ENCODE results near the gene CORIN.
A peak's percentile ranks its signal among the peaks of the same experiment; 100 is the strongest.

Gene CORIN

GRCh38 chr4:47831026-47831679 lies 6.7 kb downstream of the CORIN start:
- no peak for DNase-seq (ENCODE audit: low spot score)

- no peak for DNase-seq (ENCODE audit: low spot score)
These were observed 7.4 kb downstream of the CORIN start for GRCh38 chr4:47830265-47831025.

GRCh38 chr4:47829438-47829837 lies 8.4 kb downstream of the CORIN start:
- DNase-seq (ENCODE audit: low spot score) = no peak

GRCh38 chr4:47827343-47828047 lies 10.4 kb downstream of the CORIN start:
- DNase-seq (ENCODE audit: low spot score) = no peak

GRCh38 chr4:47824840-47825239 lies 13.0 kb downstream of the CORIN start:
- DNase-seq (ENCODE audit: low spot score) = no peak

GRCh38 chr4:47819178-47819577 lies 18.7 kb downstream of the CORIN start:
- DNase-seq (ENCODE audit: low spot score) = no peak

- DNase-seq (ENCODE audit: low spot score) = no peak
These were observed 20.6 kb downstream of the CORIN start for GRCh38 chr4:47817275-47817674.

GRCh38 chr4:47816748-47817147 lies 21.1 kb downstream of the CORIN start:
- DNase-seq (ENCODE audit: low spot score) = no peak

- DNase-seq (ENCODE audit: low spot score) = no peak
These were observed 23.1 kb downstream of the CORIN start for GRCh38 chr4:47814618-47815295.

- no peak for DNase-seq (ENCODE audit: low spot score)
These were observed 28.1 kb downstream of the CORIN start for GRCh38 chr4:47809654-47810203.

GRCh38 chr4:47804598-47804997 lies 33.3 kb downstream of the CORIN start:
- DNase-seq (ENCODE audit: low spot score) = no peak

GRCh38 chr4:47801481-47802002 lies 36.3 kb downstream of the CORIN start:
- DNase-seq (ENCODE audit: low spot score) = no peak

GRCh38 chr4:47798165-47798564 lies 39.7 kb downstream of the CORIN start:
- DNase-seq (ENCODE audit: low spot score) = no peak

- DNase-seq (ENCODE audit: low spot score) = no peak
These were observed 45.9 kb downstream of the CORIN start for GRCh38 chr4:47791965-47792364.

- no peak for DNase-seq (ENCODE audit: low spot score)
These were observed 47.8 kb downstream of the CORIN start for GRCh38 chr4:47790105-47790504.

GRCh38 chr4:47788126-47788525 lies 49.7 kb downstream of the CORIN start:
- DNase-seq (ENCODE audit: low spot score) = no peak

- no peak for DNase-seq (ENCODE audit: low spot score)
These were observed 50.9 kb downstream of the CORIN start for GRCh38 chr4:47786958-47787370.

- DNase-seq (ENCODE audit: low spot score) = no peak
These were observed 52.7 kb downstream of the CORIN start for GRCh38 chr4:47785153-47785552.

- peak; percentile 2 for DNase-seq (ENCODE audit: low spot score)
These were observed 53.6 kb downstream of the CORIN start for GRCh38 chr4:47784222-47784621.

- no peak for DNase-seq (ENCODE audit: low spot score)
These were observed 61.5 kb downstream of the CORIN start for GRCh38 chr4:47776353-47776752.

GRCh38 chr4:47774079-47774478 lies 63.8 kb downstream of the CORIN start:
- no peak for DNase-seq (ENCODE audit: low spot score)

- no peak for DNase-seq (ENCODE audit: low spot score)
These were observed 66.8 kb downstream of the CORIN start for GRCh38 chr4:47771020-47771419.
